Muscle of leg (tissue), 11 donors: Measurements from ENCODE around the gene AKAP12. TPM values are rescaled to one million over a fixed set of nuclear protein-coding genes. Genes with fewer than 3 reads are reported as not detected.

Experiments used
- DNase-seq: peaks from one replicate; pipeline ENCODE4 v3.0.0; 2013
- H3K27ac ChIP-seq: one replicate; pipeline ENCODE4 v1.5.1; 2013; ENCODE audit warnings: mild to moderate bottlenecking, low read length, control low read depth
- H3K27me3 ChIP-seq: one replicate; pipeline ENCODE4 v1.6.1; 2013; ENCODE audit warnings: low read length; ENCODE audit not compliant: control insufficient read depth, insufficient read depth
- H3K36me3 ChIP-seq: one replicate; pipeline ENCODE4 v1.6.1; 2013; ENCODE audit warnings: low read length; ENCODE audit not compliant: control insufficient read depth, insufficient read depth
- H3K4me1 ChIP-seq: one replicate; pipeline ENCODE4 v1.6.1; 2013; ENCODE audit warnings: low read length; ENCODE audit not compliant: control insufficient read depth, insufficient read depth
- H3K4me3 ChIP-seq: one replicate; pipeline ENCODE4 v1.5.1; 2013; ENCODE audit warnings: low read length, control low read depth
- H3K9me3 ChIP-seq: replicated peaks from 2 replicates; pipeline ENCODE4 v1.6.1; 2013; ENCODE audit warnings: low read depth, low read length; ENCODE audit not compliant: control insufficient read depth
- WGBS: methylation state at CpG from one replicate; pipeline ENCODE4 v1.1.5; 2013; ENCODE audit warnings: missing lambda C conversion rate; ENCODE audit not compliant: insufficient coverage; 5-methylcytosine and 5-hydroxymethylcytosine counted together
- polyA plus RNA-seq, 8 donors: library from polyadenylated mRNA; unstranded; fragments of 120-200 nt; gene quantifications; one replicate each; pipeline versions ENCODE4 v1.2.1 to v1.2.3, GENCODE V29; 2013; ENCODE audit warnings: inconsistent platforms in 1 of 8, low replicate concordance in 1 of 8; ENCODE audit not compliant: insufficient read length in 8 of 8, insufficient read depth in 1 of 8
- total RNA-seq: library from RNA; stranded (reverse); fragments of 120-200 nt; gene quantifications from one replicate; pipeline ENCODE4 v1.2.4, GENCODE V29; 2013

Gene AKAP12
- total and polyA plus RNA-seq, 9 donors = 73.2 to 160 (median 123) TPM

DNA sequence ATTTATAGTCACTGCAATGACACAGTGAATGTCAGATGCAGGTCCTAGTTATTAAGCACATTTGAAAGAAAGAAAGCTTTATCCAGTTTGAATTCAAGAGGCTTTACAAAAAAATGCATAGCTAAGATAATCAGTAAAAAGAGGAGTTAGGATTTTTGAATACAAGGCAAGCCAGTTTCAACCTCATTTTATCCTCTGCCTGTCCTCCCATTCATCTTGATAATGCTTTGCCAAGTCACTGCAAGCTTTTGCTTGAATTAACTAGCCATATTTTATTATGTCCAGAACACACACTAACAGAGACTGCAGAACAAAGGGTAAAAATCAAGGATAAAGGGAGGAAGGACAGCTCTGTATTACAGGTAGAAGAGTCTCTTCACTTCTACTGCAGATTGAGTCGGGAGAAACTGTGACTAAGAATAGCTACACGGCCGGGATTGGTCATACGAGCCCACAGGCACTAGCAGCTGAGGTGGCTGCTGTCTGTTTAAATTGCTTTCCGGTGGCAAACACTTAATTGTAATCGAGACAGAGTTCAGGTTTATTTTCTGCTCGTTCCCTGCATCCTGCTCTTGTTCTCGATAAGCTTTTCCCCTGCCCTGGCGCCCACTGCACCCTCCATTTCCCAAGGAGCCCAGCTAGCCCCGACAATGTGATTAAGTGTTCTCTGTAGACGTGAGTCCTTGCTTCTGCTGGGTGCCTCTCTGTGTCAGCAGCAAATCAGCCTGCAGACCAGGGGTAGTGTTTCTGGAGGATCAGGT, 30.5 kb upstream of the AKAP12 start:
- peaks cover 12% of the 10 kb centered on the region for H3K9me3 ChIP-seq
- no peak overlapping the region for H3K4me3 ChIP-seq
- H3K27ac ChIP-seq = peak overlapping the region; percentile 31
- 40% methylated on average over 5 of the region's 11 CpGs for WGBS
- no peaks in the 10 kb centered on the region for H3K4me1 ChIP-seq
- H3K36me3 ChIP-seq = no peaks in the 10 kb centered on the region
- no peaks in the 10 kb centered on the region for H3K27me3 ChIP-seq
- peak; percentile 37 for DNase-seq

- Histone ChIP-seq H3K4me1 (no peaks in the 10 kb centered on the region), H3K27me3 (no peaks in the 10 kb centered on the region), H3K9me3 (peaks cover 12% of the 10 kb centered on the region), H3K36me3 (no peaks in the 10 kb centered on the region), H3K27ac (no peak overlapping the region), H3K4me3 (no peak overlapping the region)
- WGBS = no CpG with 5 or more reads among the region's 1 CpG
- no peak for DNase-seq
These were observed 28.7 kb upstream of the AKAP12 start for GRCh38 chr6:151211075-151211474.

DNA sequence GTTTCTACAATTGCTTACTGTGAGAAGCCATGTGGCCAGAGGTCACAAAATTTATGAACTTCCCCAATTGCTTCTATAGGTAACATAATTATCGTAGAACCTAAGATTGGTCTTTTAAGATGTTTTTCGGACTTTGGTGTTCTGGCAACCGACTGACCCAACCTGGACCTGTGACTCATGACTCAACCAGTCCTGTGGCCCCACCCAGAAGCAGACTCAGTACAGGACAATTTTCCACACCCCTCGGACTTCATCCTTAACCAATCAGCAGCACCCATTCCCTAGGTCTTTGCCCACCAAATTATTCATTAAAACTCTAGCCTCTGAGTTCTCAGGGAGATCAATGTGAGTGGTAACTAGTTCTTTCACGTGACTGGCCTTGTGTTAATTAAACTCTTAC, 26.4 kb upstream of the AKAP12 start:
- no peaks in the 10 kb centered on the region for H3K36me3 ChIP-seq
- peaks cover 4% of the 10 kb centered on the region for H3K4me1 ChIP-seq
- WGBS = 100% methylated on average over 1 of the region's 5 CpGs
- DNase-seq = no peak
- peaks cover 12% of the 10 kb centered on the region for H3K9me3 ChIP-seq
- H3K27ac ChIP-seq = no peak overlapping the region
- H3K27me3 ChIP-seq = no peaks in the 10 kb centered on the region
- no peak overlapping the region for H3K4me3 ChIP-seq

DNA sequence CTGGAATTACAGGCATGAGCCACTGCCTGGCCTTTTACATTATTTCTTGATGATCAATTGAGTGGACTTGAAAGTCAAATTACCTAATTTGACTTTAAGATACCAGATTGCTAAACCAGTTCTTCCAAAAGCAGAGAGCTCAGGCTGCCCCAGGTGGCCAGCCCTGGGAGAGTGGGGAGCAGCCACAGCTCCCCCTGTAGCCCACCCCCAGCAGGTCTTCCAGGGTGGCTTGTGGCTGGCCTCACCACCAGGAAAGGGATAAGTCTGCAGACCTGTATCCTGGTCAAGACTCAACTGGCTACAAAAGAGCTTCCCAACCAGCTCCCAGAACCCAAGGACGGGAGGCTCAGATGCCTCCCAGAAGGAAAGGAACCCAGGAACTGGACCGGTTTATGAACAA, 23.8 kb upstream of the AKAP12 start:
- no CpG with 5 or more reads among the region's 2 CpGs for WGBS

GRCh38 chr6:151216804-151217203, 23.0 kb upstream of the AKAP12 start:
- no peaks in the 10 kb centered on the region for H3K36me3 ChIP-seq
- H3K27ac ChIP-seq = no peak overlapping the region
- DNase-seq = no peak
- H3K27me3 ChIP-seq = no peaks in the 10 kb centered on the region
- H3K9me3 ChIP-seq = peaks cover 3% of the 10 kb centered on the region
- 76% methylated on average over 1 of the region's 6 CpGs for WGBS
- peaks cover 4% of the 10 kb centered on the region for H3K4me1 ChIP-seq
- H3K4me3 ChIP-seq = no peak overlapping the region

More for the DNA sequence above, 23.8 kb upstream of the AKAP12 start:
- no peak for DNase-seq
- Histone ChIP-seq H3K27ac (no peak overlapping the region), H3K9me3 (peaks cover 5% of the 10 kb centered on the region), H3K27me3 (no peaks in the 10 kb centered on the region), H3K4me3 (no peak overlapping the region), H3K4me1 (peaks cover 4% of the 10 kb centered on the region), H3K36me3 (no peaks in the 10 kb centered on the region)

DNA sequence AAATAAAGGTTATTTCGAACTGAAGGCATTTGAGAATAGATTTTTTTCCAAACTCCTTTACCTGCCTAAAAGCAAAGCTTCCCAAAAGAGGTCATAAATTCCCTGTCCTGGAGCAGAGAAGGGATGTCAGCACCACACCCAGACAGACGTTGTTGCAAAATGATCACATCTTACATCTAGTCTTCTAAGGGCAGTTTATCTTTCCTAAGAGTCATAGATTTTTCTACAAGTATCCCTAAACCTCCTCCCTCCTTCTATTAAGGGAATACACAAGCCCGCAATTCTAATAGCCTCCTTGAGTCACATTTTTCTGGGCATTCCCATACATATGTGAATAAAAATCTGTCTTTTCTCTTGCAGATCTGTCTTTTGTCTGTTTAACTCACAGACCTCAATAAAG, 20.6 kb upstream of the AKAP12 start:
- H3K36me3 ChIP-seq = no peaks in the 10 kb centered on the region
- no peak overlapping the region for H3K27ac ChIP-seq
- peaks cover 4% of the 10 kb centered on the region for H3K4me1 ChIP-seq
- H3K27me3 ChIP-seq = no peaks in the 10 kb centered on the region
- no CpG with 5 or more reads among the region's 3 CpGs for WGBS
- no peak for DNase-seq
- no peak overlapping the region for H3K4me3 ChIP-seq
- no peaks in the 10 kb centered on the region for H3K9me3 ChIP-seq

DNA sequence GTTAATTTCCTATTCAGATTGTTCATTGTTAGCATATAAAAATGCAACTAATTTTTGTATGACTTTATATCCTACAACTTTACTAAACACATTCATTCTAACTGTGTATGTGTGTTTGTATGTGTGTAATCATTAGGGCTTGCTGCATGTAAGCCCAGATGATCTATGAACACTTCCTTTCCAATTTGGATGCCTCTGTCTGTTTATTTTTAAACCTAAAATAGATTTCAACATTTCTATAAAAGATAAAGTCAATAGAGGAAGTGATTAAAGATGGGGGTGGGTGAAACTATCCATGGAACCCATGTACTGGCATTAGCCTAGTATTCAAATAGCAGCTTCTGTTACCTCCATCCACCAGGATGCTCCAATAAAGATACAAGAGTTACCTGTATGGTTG, 15.7 kb upstream of the AKAP12 start:
- Histone ChIP-seq H3K27me3 (no peaks in the 10 kb centered on the region), H3K9me3 (no peaks in the 10 kb centered on the region)
- no peak for DNase-seq

DNA sequence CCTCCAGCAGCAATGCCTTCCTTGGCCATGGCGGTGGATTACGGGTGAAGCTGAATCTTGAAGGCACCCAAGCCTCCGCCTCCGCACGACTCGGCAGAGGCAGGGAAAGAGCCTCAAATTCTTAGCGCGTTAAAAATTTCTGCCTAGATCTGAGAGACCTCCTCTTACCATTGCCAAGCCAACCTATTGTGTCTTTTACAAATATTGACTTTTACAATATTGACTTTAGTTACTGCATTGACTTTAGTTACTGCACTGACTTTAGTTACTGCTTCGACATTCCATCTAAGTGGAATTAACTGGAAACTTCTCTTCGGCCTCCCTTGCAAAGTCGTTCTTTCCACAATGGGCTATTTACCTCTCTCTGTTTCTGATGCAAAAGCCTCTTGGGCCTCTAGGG, 13.8 kb upstream of the AKAP12 start:
- 88% methylated on average over 5 of the region's 11 CpGs for WGBS

More for the DNA sequence above, 15.7 kb upstream of the AKAP12 start:
- Histone ChIP-seq H3K4me1 (no peaks in the 10 kb centered on the region), H3K27ac (no peak overlapping the region), H3K4me3 (no peak overlapping the region), H3K36me3 (no peaks in the 10 kb centered on the region)

DNA sequence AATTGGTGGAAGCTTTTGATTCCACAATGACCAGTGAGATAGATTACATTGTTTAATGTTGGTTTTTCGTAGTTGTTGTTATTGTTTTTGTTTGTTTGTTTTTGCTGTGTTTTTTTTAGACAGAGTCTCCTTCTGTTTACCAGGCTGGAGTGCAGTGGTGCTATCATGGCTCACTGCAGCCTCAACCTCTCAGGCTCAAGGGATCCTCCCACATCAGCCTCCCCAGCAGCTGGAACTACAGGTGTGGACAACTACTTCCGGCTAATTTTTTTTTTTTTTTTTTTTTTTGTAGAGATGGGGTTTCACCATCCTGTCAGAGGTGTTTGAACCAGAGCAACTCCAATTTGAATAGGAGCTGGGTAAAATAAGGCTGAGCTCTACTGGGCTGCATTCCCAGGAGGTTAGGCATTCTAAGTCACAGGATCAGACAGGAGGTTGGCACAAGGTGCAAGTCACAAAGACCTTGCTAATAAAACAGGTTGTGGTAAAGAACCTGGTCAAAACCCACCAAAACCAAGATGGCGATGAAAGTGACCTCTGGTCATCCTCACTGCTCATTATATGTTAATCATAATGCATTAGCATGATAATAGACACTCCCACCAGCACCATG, 10.9 kb upstream of the AKAP12 start:
- H3K9me3 ChIP-seq = no peaks in the 10 kb centered on the region
- no peaks in the 10 kb centered on the region for H3K27me3 ChIP-seq
- DNase-seq = no peak
- no peak overlapping the region for H3K27ac ChIP-seq
- H3K4me1 ChIP-seq = no peaks in the 10 kb centered on the region
- no CpG with 5 or more reads among the region's 3 CpGs for WGBS
- no peak overlapping the region for H3K4me3 ChIP-seq
- H3K36me3 ChIP-seq = no peaks in the 10 kb centered on the region

More for the DNA sequence above, 13.8 kb upstream of the AKAP12 start:
- H3K36me3 ChIP-seq = no peaks in the 10 kb centered on the region
- no peak for DNase-seq
- H3K9me3 ChIP-seq = no peaks in the 10 kb centered on the region
- H3K4me3 ChIP-seq = no peak overlapping the region
- H3K4me1 ChIP-seq = no peaks in the 10 kb centered on the region
- H3K27ac ChIP-seq = no peak overlapping the region
- H3K27me3 ChIP-seq = no peaks in the 10 kb centered on the region

GRCh38 chr6:151229401-151230276, 10.1 kb upstream of the AKAP12 start:
- H3K4me3 ChIP-seq = no peak overlapping the region
- no peaks in the 10 kb centered on the region for H3K9me3 ChIP-seq
- no peak for DNase-seq
- no peaks in the 10 kb centered on the region for H3K36me3 ChIP-seq
- no peaks in the 10 kb centered on the region for H3K4me1 ChIP-seq
- WGBS = 85% methylated on average over 10 of the region's 11 CpGs
- H3K27me3 ChIP-seq = no peaks in the 10 kb centered on the region
- no peak overlapping the region for H3K27ac ChIP-seq
